HFFc6 (cell line): ENCODE measurements around the gene ADAP1. TPM values are rescaled to one million over a fixed set of nuclear protein-coding genes. Genes with fewer than 3 reads are reported as not detected.

Source experiments
- DNase-seq: peaks from one replicate; pipeline ENCODE4 v3.0.0-alpha.2; 2018
- H3K27ac Mint-ChIP-seq: 2 replicates; pipeline ENCODE4 v1.8.0; 2020; ENCODE audit warnings: mild to moderate bottlenecking, mixed read lengths
- H3K27me3 Mint-ChIP-seq: 2 replicates; pipeline ENCODE4 v1.8.0; 2021; ENCODE audit warnings: mild to moderate bottlenecking, moderate library complexity, mixed read lengths; ENCODE audit not compliant: insufficient read depth
- H3K36me3 Mint-ChIP-seq: 2 replicates; pipeline ENCODE4 v1.8.0; 2021; ENCODE audit warnings: low read depth, mixed read lengths
- H3K4me1 Mint-ChIP-seq: 2 replicates; pipeline ENCODE4 v1.8.0; 2020; ENCODE audit warnings: low read depth, mixed read lengths
- H3K4me3 Mint-ChIP-seq: 2 replicates; pipeline ENCODE4 v1.8.0; 2020; ENCODE audit warnings: mild to moderate bottlenecking, moderate library complexity, mixed read lengths
- H3K9me3 Mint-ChIP-seq: 2 replicates; pipeline ENCODE4 v1.8.0; 2020; ENCODE audit warnings: mild to moderate bottlenecking, mixed read lengths
- CTCF ChIP-seq: fragments of 200-600 bp; sonication (generic); IDR thresholded peaks from 2 replicates; pipeline ENCODE4 v1.5.0; 2021; ENCODE audit warnings: antibody characterized with exemption, mild to moderate bottlenecking
- total RNA-seq, 6 experiments: library from RNA; stranded (reverse); fragmentation: NEBNext Ultra II Directional; extraction: Animal tissue kit (Norgen Biotek cat#: 25700); gene quantifications; 2 replicates in 1 of 6; 3 replicates in 5 of 6; pipeline ENCODE4 v1.2.3, GENCODE V29; 2021

Gene ADAP1
- total RNA-seq, 6 experiments from 2014 or later = 0.64 to 1.1 (median 0.90) TPM

GRCh38 chr7:973312-973711, 18.8 kb upstream of the ADAP1 start:
- H3K27ac Mint-ChIP-seq = no peak overlapping the region
- H3K4me1 Mint-ChIP-seq = peaks cover 5% of the 10 kb centered on the region
- no peak for TF ChIP-seq CTCF
- no peaks in the 10 kb centered on the region for H3K9me3 Mint-ChIP-seq
- DNase-seq = no peak
- H3K4me3 Mint-ChIP-seq = peak overlapping the region; percentile 34; the same call in 1 of the 2 replicates
- peaks cover 2% of the 10 kb centered on the region; the same call in 1 of the 2 replicates for H3K27me3 Mint-ChIP-seq
- peaks cover 16% of the 10 kb centered on the region for H3K36me3 Mint-ChIP-seq

DNA sequence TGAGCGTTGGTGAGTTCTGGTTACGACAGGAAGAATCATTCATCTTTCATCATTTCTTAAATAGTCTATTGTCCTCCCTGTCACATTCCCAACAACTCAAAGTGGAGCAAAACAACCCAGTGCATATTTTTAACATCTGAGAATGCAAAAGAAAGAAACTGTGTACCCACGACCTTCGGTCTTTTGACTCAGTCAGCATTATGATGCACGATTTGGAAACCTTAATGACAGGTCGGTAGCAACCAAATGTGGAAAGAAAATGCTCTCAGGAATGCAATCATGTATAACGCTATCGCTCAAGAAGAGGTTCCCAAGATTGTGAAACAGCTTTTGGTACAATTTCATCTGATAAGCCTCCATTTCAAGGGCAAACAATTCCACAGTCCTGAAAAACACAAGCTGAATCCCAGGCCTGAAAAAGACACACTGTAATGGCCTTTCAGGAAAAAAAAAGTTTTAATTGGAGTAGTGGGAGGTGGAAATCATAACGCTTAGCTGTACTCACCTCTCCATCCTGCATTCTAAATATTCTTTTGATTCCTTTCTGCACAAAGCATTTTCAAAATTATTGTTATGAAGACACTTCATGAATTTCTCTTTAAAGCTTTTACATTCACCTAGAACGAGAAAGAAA, 18.3 kb upstream of the ADAP1 start:
- Mint-ChIP-seq H3K36me3 (peaks cover 19% of the 10 kb centered on the region), H3K4me1 (peaks cover 5% of the 10 kb centered on the region)

DNA sequence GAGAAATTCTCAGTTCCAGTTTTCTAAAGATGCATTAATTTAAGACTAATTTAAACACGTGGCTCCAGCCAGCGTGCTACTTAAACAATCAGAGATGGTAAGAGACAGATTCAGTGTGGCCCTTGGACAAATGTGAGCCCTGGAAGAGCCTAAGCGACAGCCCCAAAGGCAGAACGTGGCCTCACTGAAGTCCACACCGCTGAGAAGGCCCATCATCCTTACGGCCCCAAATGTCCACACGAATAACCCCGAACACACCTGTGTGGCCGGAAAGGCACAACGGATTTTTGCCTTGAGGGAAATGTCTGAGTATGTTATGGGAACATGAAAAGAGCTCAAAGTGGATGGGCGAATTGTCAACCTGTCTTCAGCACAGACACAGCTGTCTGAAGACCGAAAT, 17.6 kb upstream of the ADAP1 start:
- Mint-ChIP-seq H3K4me1 (peaks cover 5% of the 10 kb centered on the region), H3K4me3 (no peak overlapping the region), H3K27me3 (no peaks in the 10 kb centered on the region), H3K9me3 (no peaks in the 10 kb centered on the region), H3K27ac (no peak overlapping the region), H3K36me3 (peaks cover 25% of the 10 kb centered on the region)
- no peak for TF ChIP-seq CTCF
- DNase-seq = no peak

More for the DNA sequence above, 18.3 kb upstream of the ADAP1 start:
- no peak for DNase-seq
- Mint-ChIP-seq H3K9me3 (no peaks in the 10 kb centered on the region), H3K4me3 (no peak overlapping the region), H3K27me3 (peaks cover under 1% of the 10 kb centered on the region; the same call in 1 of the 2 replicates), H3K27ac (no peak overlapping the region)
- TF ChIP-seq CTCF = no peak

DNA sequence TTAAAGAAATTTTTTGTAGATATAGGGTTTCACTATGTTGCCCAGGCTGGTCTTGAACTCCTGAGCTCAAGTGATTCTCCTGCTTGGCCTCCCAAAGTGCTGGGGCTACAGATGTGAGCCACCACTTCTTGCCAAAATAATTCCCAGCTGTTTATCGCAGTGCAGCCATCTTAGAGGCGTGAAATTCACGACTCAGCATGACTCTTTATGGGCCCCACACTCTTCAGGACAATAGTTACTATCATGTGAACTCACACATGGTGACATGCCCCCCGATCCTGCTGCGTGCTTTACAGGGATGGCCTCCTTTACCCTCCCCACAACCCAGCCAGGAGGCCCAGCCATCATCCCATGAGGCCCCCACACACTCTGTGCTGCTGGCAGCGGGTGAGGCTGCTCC, 16.3 kb upstream of the ADAP1 start:
- peaks cover 25% of the 10 kb centered on the region for H3K36me3 Mint-ChIP-seq
- H3K9me3 Mint-ChIP-seq = no peaks in the 10 kb centered on the region
- no peak overlapping the region for H3K4me3 Mint-ChIP-seq
- no peaks in the 10 kb centered on the region for H3K27me3 Mint-ChIP-seq
- H3K4me1 Mint-ChIP-seq = peaks cover 5% of the 10 kb centered on the region
- no peak for DNase-seq
- peak overlapping the region; percentile 45; the same call in 1 of the 2 replicates for H3K27ac Mint-ChIP-seq
- TF ChIP-seq CTCF = no peak

- TF ChIP-seq CTCF = no peak
- no peak overlapping the region for H3K4me3 Mint-ChIP-seq
- H3K4me1 Mint-ChIP-seq = peaks cover 5% of the 10 kb centered on the region
Measured at GRCh38 chr7:969403-969802, 14.9 kb upstream of the ADAP1 start.

More at GRCh38 chr7:969403-969802, 14.9 kb upstream of the ADAP1 start:
- Mint-ChIP-seq H3K27ac (no peak overlapping the region), H3K36me3 (peaks cover 25% of the 10 kb centered on the region), H3K27me3 (no peaks in the 10 kb centered on the region; the same call in none of the 2 replicates), H3K9me3 (no peaks in the 10 kb centered on the region)
- DNase-seq = no peak
